ENCODE measurements around the gene POLR3K. TPM values are rescaled to one million over a fixed set of nuclear protein-coding genes. Genes with fewer than 3 reads are reported as not detected.

Gene POLR3K
- total RNA-seq, 2 donors from 2014 or later: 8.5 to 23.6 TPM

GRCh38 chr16:96935-97381 lies 43.5 kb upstream of the POLR3K start:
- no peaks in the 10 kb centered on the region for H3K4me1 ChIP-seq
- no peaks in the 10 kb centered on the region for H3K36me3 ChIP-seq
- no peak overlapping the region for H3K27ac ChIP-seq
- no peaks in the 10 kb centered on the region for H3K9me3 ChIP-seq
- no peak overlapping the region for H3K9ac ChIP-seq (ENCODE audit: low read depth in 2 of 2, low read length in 2 of 2)
- H3K27me3 ChIP-seq: no peaks in the 10 kb centered on the region
- DNase-seq: peak; percentile 89
- intact Hi-C loops (cut with DNase I): loop anchor here (2.0 kb wide), 1 partner anchor 30 kb away; no protein-coding TSS in a partner anchor
- H3K4me3 ChIP-seq: no peak overlapping the region
- TF ChIP-seq CTCF (IDR thresholded peaks at IDR 0.05): peak; percentile 99

- no peaks in the 10 kb centered on the region for H3K4me1 ChIP-seq
- H3K27me3 ChIP-seq: no peaks in the 10 kb centered on the region
- no peaks in the 10 kb centered on the region for H3K9me3 ChIP-seq
- intact Hi-C loops (cut with DNase I): no loop called here
- no peak for TF ChIP-seq CTCF (IDR thresholded peaks at IDR 0.05)
- H3K36me3 ChIP-seq: no peaks in the 10 kb centered on the region
- H3K4me3 ChIP-seq: no peak overlapping the region
- H3K27ac ChIP-seq: no peak overlapping the region
- DNase-seq: no peak
- no peak overlapping the region for H3K9ac ChIP-seq (ENCODE audit: low read depth in 2 of 2, low read length in 2 of 2)
Observed at GRCh38 chr16:94918-95265, 41.5 kb upstream of the POLR3K start.

GRCh38 chr16:92431-93339 lies 39.3 kb upstream of the POLR3K start:
- no peaks in the 10 kb centered on the region for H3K27me3 ChIP-seq
- no peaks in the 10 kb centered on the region for H3K9me3 ChIP-seq
- no peak overlapping the region for H3K27ac ChIP-seq
- peaks cover 6% of the 10 kb centered on the region for H3K36me3 ChIP-seq
- no peaks in the 10 kb centered on the region for H3K4me1 ChIP-seq
- no peak overlapping the region for H3K9ac ChIP-seq (ENCODE audit: low read depth in 2 of 2, low read length in 2 of 2)
- H3K4me3 ChIP-seq: no peak overlapping the region
- no peak for DNase-seq
- intact Hi-C loops (cut with DNase I): no loop called here
- no peak for TF ChIP-seq CTCF (IDR thresholded peaks at IDR 0.05)

GRCh38 chr16:91484-91883 lies 38.1 kb upstream of the POLR3K start:
- no peak overlapping the region for H3K27ac ChIP-seq
- TF ChIP-seq CTCF (IDR thresholded peaks at IDR 0.05): no peak

GRCh38 chr16:89391-90302 lies 36.2 kb upstream of the POLR3K start:
- intact Hi-C loops (cut with DNase I): no loop called here
- no peaks in the 10 kb centered on the region for H3K27me3 ChIP-seq
- no peak for TF ChIP-seq CTCF (IDR thresholded peaks at IDR 0.05)
- DNase-seq: no peak
- H3K4me1 ChIP-seq: peaks cover 4% of the 10 kb centered on the region
- H3K4me3 ChIP-seq: no peak overlapping the region
- no peak overlapping the region for H3K9ac ChIP-seq (ENCODE audit: low read depth in 2 of 2, low read length in 2 of 2)
- no peaks in the 10 kb centered on the region for H3K9me3 ChIP-seq
- peaks cover 6% of the 10 kb centered on the region for H3K36me3 ChIP-seq
- no peak overlapping the region for H3K27ac ChIP-seq

More at GRCh38 chr16:91484-91883, 38.1 kb upstream of the POLR3K start:
- intact Hi-C loops (cut with DNase I): no loop called here
- no peaks in the 10 kb centered on the region for H3K4me1 ChIP-seq
- H3K27me3 ChIP-seq: no peaks in the 10 kb centered on the region
- H3K9me3 ChIP-seq: no peaks in the 10 kb centered on the region
- H3K9ac ChIP-seq (ENCODE audit: low read depth in 2 of 2, low read length in 2 of 2): no peak overlapping the region
- no peak overlapping the region for H3K4me3 ChIP-seq
- DNase-seq: no peak
- peaks cover 6% of the 10 kb centered on the region for H3K36me3 ChIP-seq
